HG03025 (cell line): ENCODE results near the gene AFM.

Experiments used
- ATAC-seq: cut with Tn5 transposase; IDR thresholded peaks from one replicate; pipeline ENCODE4 v1.9.1; 2021; ENCODE audit warnings: mild to moderate bottlenecking, moderate library complexity; ENCODE audit not compliant: unreplicated experiment, low FRiP score

Gene AFM

GRCh38 chr4:73481358-73481757, at the start of gene AFM:
AFM (plus strand) TSS chr4:73481745; CDS start chr4:73481776, 31 bp downstream.
- no peak for ATAC-seq

- no peak for ATAC-seq
Observed at GRCh38 chr4:73431813-73432168, 49.8 kb upstream of the AFM start.

- ATAC-seq, result no peak
Observed at GRCh38 chr4:73432169-73433000, 49.2 kb upstream of the AFM start.

GRCh38 chr4:73433140-73433539, 48.4 kb upstream of the AFM start:
- ATAC-seq, result no peak

- no peak for ATAC-seq
Observed at GRCh38 chr4:73434311-73434710, 47.2 kb upstream of the AFM start.

GRCh38 chr4:73435984-73436383, 45.6 kb upstream of the AFM start, which contains the start of gene AFP:
AFP (plus strand) TSS chr4:73436221; CDS start chr4:73436263, 42 bp downstream.
- ATAC-seq, result no peak

GRCh38 chr4:73436674-73437557, 44.6 kb upstream of the AFM start:
- no peak for ATAC-seq

GRCh38 chr4:73437558-73437956, 44.0 kb upstream of the AFM start:
- no peak for ATAC-seq

- ATAC-seq, result no peak
Observed at GRCh38 chr4:73438048-73438447, 43.5 kb upstream of the AFM start.

GRCh38 chr4:73438582-73439215, 42.8 kb upstream of the AFM start:
- no peak for ATAC-seq

GRCh38 chr4:73439445-73439844, 42.1 kb upstream of the AFM start:
- no peak for ATAC-seq

GRCh38 chr4:73439991-73440390, 41.6 kb upstream of the AFM start:
- no peak for ATAC-seq

- no peak for ATAC-seq
Observed at GRCh38 chr4:73440653-73441052, 40.9 kb upstream of the AFM start.

GRCh38 chr4:73442275-73442674, 39.3 kb upstream of the AFM start:
- ATAC-seq, result no peak

GRCh38 chr4:73443224-73443623, 38.3 kb upstream of the AFM start:
- no peak for ATAC-seq

- ATAC-seq, result no peak
Observed at GRCh38 chr4:73445383-73446335, 35.9 kb upstream of the AFM start.

GRCh38 chr4:73446336-73446938, 35.1 kb upstream of the AFM start:
- ATAC-seq, result peak; percentile 98

- no peak for ATAC-seq
Observed at GRCh38 chr4:73447671-73448070, 33.9 kb upstream of the AFM start.

- no peak for ATAC-seq
Observed at GRCh38 chr4:73448448-73449203, 32.9 kb upstream of the AFM start.
